A549 (cell line): Measurements from ENCODE around the gene KCND3.

Experiments used
- ELK1 ChIP-seq: fragments of 150-350 bp; IDR thresholded peaks from 2 replicates; pipeline ENCODE4 v1.6.1; 2014; ENCODE audit warnings: low read depth, mild to moderate bottlenecking, low read length
- REST ChIP-seq: fragments of 200-600 bp; sonication (generic); IDR thresholded peaks from 2 replicates; pipeline ENCODE4 v1.6.1; 2016; ENCODE audit warnings: antibody characterized with exemption, mild to moderate bottlenecking, moderate library complexity
- RFX5 ChIP-seq: fragments of 450-650 bp; IDR thresholded peaks from 2 replicates; pipeline ENCODE4 v1.7.1; 2014; ENCODE audit warnings: antibody characterized with exemption, mild to moderate bottlenecking, moderate library complexity
- ZFP36 ChIP-seq: fragments of 450-650 bp; IDR thresholded peaks from 2 replicates; pipeline ENCODE4 v1.6.1; 2014; ENCODE audit warnings: borderline replicate concordance; ENCODE audit not compliant: partially characterized antibody
- TF ChIP-seq, protein P1 (sequence below): fragments of >200 bp; sonication (Bioruptor Twin); formaldehyde crosslinking; IDR thresholded peaks from 3 replicates; pipeline ENCODE4 v1.5.1; 2016

DNA sequence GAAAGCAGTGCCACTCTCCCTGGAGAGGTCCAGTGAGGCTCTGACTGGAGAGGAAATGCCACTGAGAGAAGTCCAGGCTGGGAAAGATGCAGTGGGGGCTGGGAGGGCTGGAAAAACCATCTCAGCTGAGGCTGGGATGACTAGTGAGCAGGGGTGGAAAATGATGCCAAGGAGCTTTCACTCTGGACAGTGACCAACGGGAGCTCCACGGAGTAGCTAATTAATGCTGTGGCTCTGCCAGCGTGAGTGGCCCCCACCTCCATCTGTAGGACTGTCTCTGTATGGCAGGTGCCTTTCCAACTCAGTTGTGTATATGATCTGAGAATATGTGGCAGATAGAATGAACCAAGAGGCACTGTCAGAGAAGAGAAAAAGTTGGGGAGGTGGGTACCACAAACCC lies 147.1 kb downstream of the KCND3 start:
- TF ChIP-seq RFX5 (no peak), ZFP36 (no peak), REST (no peak), ELK1 (no peak)
- TF ChIP-seq, protein P1, sequence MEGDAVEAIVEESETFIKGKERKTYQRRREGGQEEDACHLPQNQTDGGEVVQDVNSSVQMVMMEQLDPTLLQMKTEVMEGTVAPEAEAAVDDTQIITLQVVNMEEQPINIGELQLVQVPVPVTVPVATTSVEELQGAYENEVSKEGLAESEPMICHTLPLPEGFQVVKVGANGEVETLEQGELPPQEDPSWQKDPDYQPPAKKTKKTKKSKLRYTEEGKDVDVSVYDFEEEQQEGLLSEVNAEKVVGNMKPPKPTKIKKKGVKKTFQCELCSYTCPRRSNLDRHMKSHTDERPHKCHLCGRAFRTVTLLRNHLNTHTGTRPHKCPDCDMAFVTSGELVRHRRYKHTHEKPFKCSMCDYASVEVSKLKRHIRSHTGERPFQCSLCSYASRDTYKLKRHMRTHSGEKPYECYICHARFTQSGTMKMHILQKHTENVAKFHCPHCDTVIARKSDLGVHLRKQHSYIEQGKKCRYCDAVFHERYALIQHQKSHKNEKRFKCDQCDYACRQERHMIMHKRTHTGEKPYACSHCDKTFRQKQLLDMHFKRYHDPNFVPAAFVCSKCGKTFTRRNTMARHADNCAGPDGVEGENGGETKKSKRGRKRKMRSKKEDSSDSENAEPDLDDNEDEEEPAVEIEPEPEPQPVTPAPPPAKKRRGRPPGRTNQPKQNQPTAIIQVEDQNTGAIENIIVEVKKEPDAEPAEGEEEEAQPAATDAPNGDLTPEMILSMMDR, result no peak
